H9 (cell line): Measurements from ENCODE around the gene AGR3. TPM values are rescaled to one million over a fixed set of nuclear protein-coding genes. Genes with fewer than 3 reads are reported as not detected.

ENCODE experiments used
- DNase-seq: peaks from one replicate; pipeline ENCODE4 v3.0.0-alpha.2; 2017
- H2AFZ ChIP-seq: one replicate; pipeline ENCODE4 v1.6.1; 2013; ENCODE audit warnings: mild to moderate bottlenecking, low read length, control low read depth, moderate library complexity
- H2AK5ac ChIP-seq: 2 replicates; pipeline ENCODE4 v1.6.1; 2013; ENCODE audit warnings: low read length, control low read depth, mixed read lengths; ENCODE audit not compliant: insufficient read length
- H2BK120ac ChIP-seq: one replicate; pipeline ENCODE4 v1.6.1; 2013; ENCODE audit warnings: low read depth, mild to moderate bottlenecking, low read length, control low read depth, inconsistent platforms; ENCODE audit not compliant: poor library complexity, severe bottlenecking
- H2BK12ac ChIP-seq: 2 replicates; pipeline ENCODE4 v1.6.1; 2013; ENCODE audit warnings: low read length, control low read depth, mixed read lengths, low read depth; ENCODE audit not compliant: insufficient read length
- H2BK15ac ChIP-seq: 2 replicates; pipeline ENCODE4 v1.6.1; 2013; ENCODE audit warnings: low read depth, low read length, control low read depth
- H2BK20ac ChIP-seq: one replicate; pipeline ENCODE4 v1.6.1; 2013; ENCODE audit warnings: low read depth, mild to moderate bottlenecking, low read length, control low read depth, inconsistent platforms; ENCODE audit not compliant: poor library complexity, severe bottlenecking
- H2BK5ac ChIP-seq: 2 replicates; pipeline ENCODE4 v1.6.1; 2013; ENCODE audit warnings: low read length, control low read depth, mixed read lengths; ENCODE audit not compliant: insufficient read length
- H3K14ac ChIP-seq: 2 replicates; pipeline ENCODE4 v1.6.1; 2013; ENCODE audit warnings: low read length, control low read depth; ENCODE audit not compliant: insufficient read depth
- H3K18ac ChIP-seq: 2 replicates; pipeline ENCODE4 v1.6.1; 2013; ENCODE audit warnings: low read depth, mild to moderate bottlenecking, mixed read lengths, low read length, control low read depth; ENCODE audit not compliant: insufficient read length
- H3K23ac ChIP-seq: 2 replicates; pipeline ENCODE4 v1.6.1; 2013; ENCODE audit warnings: low read length, control low read depth, mixed read lengths, low read depth; ENCODE audit not compliant: insufficient read length
- H3K23me2 ChIP-seq: 2 replicates; pipeline ENCODE4 v1.6.1; 2013; ENCODE audit warnings: low read depth, mild to moderate bottlenecking, mixed read lengths, low read length, control low read depth; ENCODE audit not compliant: insufficient read length, poor library complexity, severe bottlenecking
- H3K27ac ChIP-seq: 2 replicates; pipeline ENCODE4 v1.5.1; 2013; ENCODE audit warnings: low read length, control low read depth, mixed read lengths, low read depth; ENCODE audit not compliant: insufficient read length
- H3K27me3 ChIP-seq: 2 replicates; pipeline ENCODE4 v1.6.1; 2013; ENCODE audit warnings: low read length, control low read depth, inconsistent platforms; ENCODE audit not compliant: insufficient read depth
- H3K4ac ChIP-seq: 2 replicates; pipeline ENCODE4 v1.6.1; 2013; ENCODE audit warnings: low read depth, mild to moderate bottlenecking, control low read depth, inconsistent platforms, low read length, moderate library complexity
- H3K4me1 ChIP-seq: 2 replicates; pipeline ENCODE4 v1.6.1; 2013; ENCODE audit warnings: low read length, control low read depth, inconsistent platforms; ENCODE audit not compliant: insufficient read depth
- H3K4me2 ChIP-seq: 2 replicates; pipeline ENCODE4 v1.6.1; 2013; ENCODE audit warnings: low read length, control low read depth, mixed read lengths; ENCODE audit not compliant: insufficient read length, insufficient read depth
- H3K56ac ChIP-seq: 2 replicates; pipeline ENCODE4 v1.6.1; 2013; ENCODE audit warnings: low read depth, mild to moderate bottlenecking, mixed read lengths, low read length, control low read depth; ENCODE audit not compliant: insufficient read length
- H3K79me1 ChIP-seq: 2 replicates; pipeline ENCODE4 v1.6.1; 2013; ENCODE audit warnings: low read depth, mild to moderate bottlenecking, moderate library complexity, low read length, control low read depth, inconsistent platforms; ENCODE audit not compliant: insufficient read depth, poor library complexity, severe bottlenecking
- H3K79me2 ChIP-seq: 2 replicates; pipeline ENCODE4 v1.6.1; 2013; ENCODE audit warnings: low read length, control low read depth, inconsistent platforms; ENCODE audit not compliant: insufficient read depth
- H3K9ac ChIP-seq: 2 replicates; pipeline ENCODE4 v1.6.1; 2013; ENCODE audit warnings: low read length, control low read depth, mixed read lengths; ENCODE audit not compliant: insufficient read length; ENCODE audit errors: extremely low read depth
- H3K9me3 ChIP-seq: one replicate; pipeline ENCODE4 v1.6.1; 2013; ENCODE audit warnings: low read depth, low read length, inconsistent platforms; ENCODE audit not compliant: control insufficient read depth
- H3T11ph ChIP-seq: one replicate; pipeline ENCODE4 v1.6.1; 2013; ENCODE audit warnings: mild to moderate bottlenecking, low read length, control low read depth, inconsistent platforms
- H4K20me1 ChIP-seq: one replicate; pipeline ENCODE4 v1.6.1; 2013; ENCODE audit not compliant: control insufficient read depth, insufficient read length, insufficient read depth
- H4K5ac ChIP-seq: 2 replicates; pipeline ENCODE4 v1.6.1; 2013; ENCODE audit warnings: low read depth, mild to moderate bottlenecking, mixed read lengths, low read length, control low read depth; ENCODE audit not compliant: insufficient read length
- H4K8ac ChIP-seq: replicated peaks from 2 replicates; pipeline ENCODE4 v1.6.1; 2013; ENCODE audit warnings: low read length, control low read depth, mixed read lengths, low read depth; ENCODE audit not compliant: insufficient read length
- H4K91ac ChIP-seq: 2 replicates; pipeline ENCODE4 v1.6.1; 2013; ENCODE audit warnings: low read depth, mild to moderate bottlenecking, moderate library complexity, mixed read lengths, low read length, control low read depth; ENCODE audit not compliant: insufficient read length
- H3K27ac Mint-ChIP-seq, 3 experiments: 2 replicates in 2 of 3; 3 replicates in 1 of 3; pipeline ENCODE4 v1.8.0; 2020 to 2021; ENCODE audit warnings: mixed read lengths in 3 of 3, mild to moderate bottlenecking in 1 of 3, moderate library complexity in 1 of 3
- H3K27me3 Mint-ChIP-seq: 2 replicates; pipeline ENCODE4 v1.8.0; 2021; ENCODE audit warnings: low read depth, mild to moderate bottlenecking, moderate library complexity, mixed read lengths
- H3K36me3 Mint-ChIP-seq, 3 experiments: 2 replicates in 2 of 3; 3 replicates in 1 of 3; pipeline ENCODE4 v1.8.0; 2020 to 2021; ENCODE audit warnings: low read depth in 3 of 3, mixed read lengths in 3 of 3; ENCODE audit not compliant: insufficient read depth in 1 of 3
- H3K4me1 Mint-ChIP-seq, 2 experiments: 2 replicates each; pipeline ENCODE4 v1.8.0; 2020; ENCODE audit warnings: mixed read lengths in 2 of 2
- H3K4me3 Mint-ChIP-seq, 2 experiments: 2 replicates in 1 of 2; 3 replicates in 1 of 2; pipeline ENCODE4 v1.8.0; 2020 to 2021; ENCODE audit warnings: mild to moderate bottlenecking in 2 of 2, mixed read lengths in 2 of 2, moderate library complexity in 1 of 2
- H3K9me3 Mint-ChIP-seq, 2 experiments: 2 replicates in 1 of 2; 3 replicates in 1 of 2; pipeline ENCODE4 v1.8.0; 2020; ENCODE audit warnings: mild to moderate bottlenecking in 2 of 2, mixed read lengths in 2 of 2, moderate library complexity in 1 of 2
- WGBS: extraction: QIAGEN DNeasy Blood & Tissue Kit; methylation state at CpG from one replicate; pipeline ENCODE4 v1.1.7; 2013; ENCODE audit warnings: missing lambda C conversion rate, low lambda C conversion rate, mixed read lengths; ENCODE audit not compliant: insufficient read length; ENCODE audit errors: extremely low coverage; 5-methylcytosine and 5-hydroxymethylcytosine counted together
- total RNA-seq: library from RNA; stranded (reverse); gene quantifications from 2 replicates; pipeline ENCODE4 v1.2.1, GENCODE V29; 2021
- TF ChIP-seq, protein P1 (sequence below): fragments of 200-600 bp; sonication (generic); conservative IDR thresholded peaks from 3 replicates; pipeline ENCODE4 v1.8.0; 2021; ENCODE audit warnings: antibody characterized with exemption, mild to moderate bottlenecking

Gene AGR3
- total RNA-seq, 1 experiment from 2014 or later: not detected

DNA sequence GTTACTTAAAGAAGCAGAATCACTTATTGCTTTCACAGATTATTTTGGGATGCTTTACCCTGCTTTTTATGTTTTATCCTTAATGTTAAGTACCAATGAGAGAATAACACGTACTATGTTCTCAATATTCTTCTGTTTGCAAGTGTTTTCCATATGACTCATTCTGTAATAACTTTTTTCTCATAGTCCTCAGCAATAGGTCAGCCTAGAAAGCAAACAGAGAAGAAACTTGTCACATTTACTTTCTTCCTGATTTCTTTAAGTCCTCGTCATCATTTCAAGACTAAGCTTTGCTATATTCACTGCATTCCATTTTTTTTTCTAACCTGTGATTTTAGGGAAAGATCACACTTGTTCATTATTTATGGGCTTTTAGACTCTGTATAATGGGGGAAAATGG is 70.2 kb downstream of the AGR3 start:
- Mint-ChIP-seq H3K4me3 (no peak overlapping the region), H3K27ac (no peak overlapping the region), H3K9me3 (no peaks in the 10 kb centered on the region), H3K27me3 (no peaks in the 10 kb centered on the region), H3K36me3 (no peaks in the 10 kb centered on the region), H3K4me1 (peaks cover 0 to 3% of the 10 kb centered on the region in 2 experiments; a peak in 1 of 4 replicates)
- Histone ChIP-seq H4K20me1 (no peaks in the 10 kb centered on the region), H4K91ac (no peak overlapping the region), H4K5ac (no peak overlapping the region), H3K18ac (no peak overlapping the region), H2AK5ac (no peak overlapping the region), H3K14ac (no peak overlapping the region), H3K9ac (no peak overlapping the region), H4K8ac (no peak overlapping the region), H3K79me2 (no peaks in the 10 kb centered on the region), H2BK15ac (no peak overlapping the region), H3K27me3 (no peaks in the 10 kb centered on the region), H3K23ac (no peak overlapping the region), H2AFZ (no peak overlapping the region), H3K4me1 (no peaks in the 10 kb centered on the region), H3K9me3 (no peaks in the 10 kb centered on the region), H2BK120ac (no peak overlapping the region), H3K23me2 (no peaks in the 10 kb centered on the region), H3K4me2 (no peak overlapping the region), H2BK12ac (no peak overlapping the region), H2BK5ac (no peak overlapping the region), H3K79me1 (no peaks in the 10 kb centered on the region), H3K56ac (no peak overlapping the region), H2BK20ac (no peak overlapping the region), H3T11ph (no peak overlapping the region), H3K27ac (no peak overlapping the region), H3K4ac (no peak overlapping the region)
- WGBS: no CpG with 5 or more reads among the region's 2 CpGs
- DNase-seq: no peak
- TF ChIP-seq, protein P1, sequence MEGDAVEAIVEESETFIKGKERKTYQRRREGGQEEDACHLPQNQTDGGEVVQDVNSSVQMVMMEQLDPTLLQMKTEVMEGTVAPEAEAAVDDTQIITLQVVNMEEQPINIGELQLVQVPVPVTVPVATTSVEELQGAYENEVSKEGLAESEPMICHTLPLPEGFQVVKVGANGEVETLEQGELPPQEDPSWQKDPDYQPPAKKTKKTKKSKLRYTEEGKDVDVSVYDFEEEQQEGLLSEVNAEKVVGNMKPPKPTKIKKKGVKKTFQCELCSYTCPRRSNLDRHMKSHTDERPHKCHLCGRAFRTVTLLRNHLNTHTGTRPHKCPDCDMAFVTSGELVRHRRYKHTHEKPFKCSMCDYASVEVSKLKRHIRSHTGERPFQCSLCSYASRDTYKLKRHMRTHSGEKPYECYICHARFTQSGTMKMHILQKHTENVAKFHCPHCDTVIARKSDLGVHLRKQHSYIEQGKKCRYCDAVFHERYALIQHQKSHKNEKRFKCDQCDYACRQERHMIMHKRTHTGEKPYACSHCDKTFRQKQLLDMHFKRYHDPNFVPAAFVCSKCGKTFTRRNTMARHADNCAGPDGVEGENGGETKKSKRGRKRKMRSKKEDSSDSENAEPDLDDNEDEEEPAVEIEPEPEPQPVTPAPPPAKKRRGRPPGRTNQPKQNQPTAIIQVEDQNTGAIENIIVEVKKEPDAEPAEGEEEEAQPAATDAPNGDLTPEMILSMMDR: no peak
